Caco-2 (cell line): ENCODE data around the gene PHEX. TPM values are rescaled to one million over a fixed set of nuclear protein-coding genes. Genes with fewer than 3 reads are reported as not detected.
"Not testable (repeated sequence)": the region's sequence is repeated elsewhere in the genome, so short reads cannot be mapped to it uniquely, and the experiment has no call there.

Experiments used
- BruUV-seq: library from RNA; stranded (reverse); fragments of 400-500 nt; replicated peaks from 2 replicates; lab custom pipeline; 2021; lab: Mats Ljungman, UMichigan
- CTCF ChIA-PET: fragments of 300-600 bp; sonication (Branson Sonifier 250); formaldehyde crosslinking; loops from one replicate; lab custom pipeline; 2022; ENCODE audit warnings: antibody characterized with exemption; lab: Charles Lee
- POLR2A ChIA-PET: fragments of 300-600 bp; sonication (Branson Sonifier 250); formaldehyde crosslinking; loops from one replicate; lab custom pipeline; 2022; ENCODE audit warnings: antibody characterized with exemption; lab: Charles Lee
- DNase-seq, 2 experiments: peaks; one replicate each; pipeline versions ENCODE4 v3.0.0 to v3.0.0-alpha.2; 2020 to 2022
- H3K27me3 ChIP-seq: replicated peaks from 2 replicates; pipeline ENCODE4 v1.6.0; 2011; ENCODE audit warnings: low read length; ENCODE audit not compliant: control insufficient read depth, insufficient read depth
- H3K36me3 ChIP-seq: 2 replicates; pipeline ENCODE4 v1.5.1; 2011; ENCODE audit warnings: low read length; ENCODE audit not compliant: control insufficient read depth, insufficient read depth
- H3K4me1 ChIP-seq: fragments of 250-450 bp; sonication (Bioruptor Pico); 2 replicates; pipeline ENCODE4 v1.5.1; 2020; ENCODE audit warnings: mild to moderate bottlenecking
- H3K4me3 ChIP-seq: 2 replicates; pipeline ENCODE4 v1.5.1; 2011; ENCODE audit warnings: low read depth, mild to moderate bottlenecking, control low read depth, low read length
- H3K9me3 ChIP-seq: fragments of 250-450 bp; sonication (Bioruptor Pico); 2 replicates; pipeline ENCODE4 v1.5.1; 2020; ENCODE audit warnings: mild to moderate bottlenecking, moderate library complexity
- H3K27ac Mint-ChIP-seq: one replicate; pipeline ENCODE4 v1.8.0; 2022; ENCODE audit warnings: mixed read lengths; ENCODE audit not compliant: unreplicated experiment
- H3K27me3 Mint-ChIP-seq: one replicate; pipeline ENCODE4 v1.8.0; 2022; ENCODE audit warnings: mixed read lengths; ENCODE audit not compliant: insufficient read depth, unreplicated experiment
- H3K36me3 Mint-ChIP-seq: one replicate; pipeline ENCODE4 v1.8.0; 2022; ENCODE audit warnings: mild to moderate bottlenecking, mixed read lengths; ENCODE audit not compliant: insufficient read depth, unreplicated experiment
- H3K4me1 Mint-ChIP-seq: one replicate; pipeline ENCODE4 v1.8.0; 2022; ENCODE audit warnings: low read depth, mixed read lengths; ENCODE audit not compliant: unreplicated experiment
- H3K4me3 Mint-ChIP-seq: one replicate; pipeline ENCODE4 v1.8.0; 2022; ENCODE audit warnings: mild to moderate bottlenecking, moderate library complexity, mixed read lengths; ENCODE audit not compliant: unreplicated experiment
- H3K9me3 Mint-ChIP-seq: one replicate; pipeline ENCODE4 v1.8.0; 2022; ENCODE audit warnings: mixed read lengths; ENCODE audit not compliant: unreplicated experiment
- CTCF ChIP-seq, 2 experiments: fragments of 200-600 bp in 1 of 2; IDR thresholded peaks; 1 replicate in 1 of 2; 2 replicates in 1 of 2; pipeline versions ENCODE4 v1.5.1 to v1.8.0; 2011 to 2022; ENCODE audit warnings: antibody characterized with exemption in 1 of 2, control low read depth in 1 of 2, inconsistent platforms in 1 of 2, low read depth in 1 of 2, low read length in 1 of 2, mild to moderate bottlenecking in 1 of 2, moderate library complexity in 1 of 2; ENCODE audit not compliant: insufficient read depth in 1 of 2, severe bottlenecking in 1 of 2, unreplicated experiment in 1 of 2
- intact Hi-C: fragments of 100-400 bp; cut with micrococcal nuclease; formaldehyde crosslinking; loops from one replicate; pipeline ENCODE4 v1.10.0; 2022; ENCODE audit not compliant: unreplicated experiment
- total RNA-seq: library from RNA; stranded (reverse); gene quantifications from 2 replicates; pipeline ENCODE4 v1.2.3, GENCODE V29; 2022

The PHEX gene
- total RNA-seq, 1 experiment from 2014 or later, result 0.75 TPM

DNA sequence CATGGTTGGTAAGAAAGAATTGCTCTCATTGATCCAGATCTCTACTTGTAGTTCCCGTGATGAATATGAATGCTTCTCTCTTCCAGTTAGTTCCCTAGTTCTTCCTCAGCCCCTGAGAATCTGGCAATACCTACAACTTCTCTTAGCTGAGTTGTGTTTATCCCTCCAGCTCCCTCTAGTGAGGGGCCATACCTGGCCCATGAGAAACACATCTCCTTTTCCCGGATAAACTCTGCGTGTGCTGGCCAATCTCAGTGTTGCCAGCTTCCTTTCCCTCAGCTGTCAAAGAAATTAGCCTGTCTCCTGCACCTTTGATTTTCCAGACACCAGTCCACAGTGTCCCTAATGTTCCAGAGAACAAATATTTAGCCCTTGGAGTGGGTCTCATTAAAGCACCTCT is 246.2 kb downstream of the PHEX start:
- intact Hi-C loops, result loop anchor here (1.0 to 5.0 kb wide), 3 partner anchors 142 to 293 kb away; no protein-coding TSS in a partner anchor
- no peak overlapping the region for H3K4me3 Mint-ChIP-seq
- no peaks in the 10 kb centered on the region for H3K27me3 ChIP-seq
- peaks cover 9% of the 10 kb centered on the region for H3K27me3 Mint-ChIP-seq
- POLR2A ChIA-PET, result no interaction called here
- CTCF ChIA-PET, result interaction anchor here (1.0 kb wide), 2 partner anchors 142 to 293 kb away, joined by 4 to 6 read pairs; no protein-coding TSS in a partner anchor
- H3K36me3 ChIP-seq, result no peaks in the 10 kb centered on the region
- H3K4me1 ChIP-seq, result no peaks in the 10 kb centered on the region
- no TSS peak for BruUV-seq
- no peaks in the 10 kb centered on the region for H3K36me3 Mint-ChIP-seq
- no peak overlapping the region for H3K4me3 ChIP-seq
- no peaks in the 10 kb centered on the region for H3K9me3 ChIP-seq
- H3K9me3 Mint-ChIP-seq, result no peaks in the 10 kb centered on the region
- peak in 1 of 2 experiments; percentile 5 for DNase-seq
- peak; percentile 10 to 54 for TF ChIP-seq CTCF (IDR thresholded peaks at IDR 0.05; ENCODE audit: insufficient read depth in 1 of 2, low read depth in 1 of 2, low read length in 1 of 2, severe bottlenecking in 1 of 2, unreplicated experiment in 1 of 2)
- H3K4me1 Mint-ChIP-seq, result no peaks in the 10 kb centered on the region
- H3K27ac Mint-ChIP-seq, result no peak overlapping the region

- BruUV-seq, H3K36me3 Mint-ChIP-seq, POLR2A ChIA-PET, H3K4me3 Mint-ChIP-seq, H3K27me3 Mint-ChIP-seq, H3K27ac Mint-ChIP-seq, H3K36me3 ChIP-seq, CTCF ChIA-PET, H3K4me1 ChIP-seq, H3K4me3 ChIP-seq, H3K27me3 ChIP-seq, H3K9me3 ChIP-seq, intact Hi-C loops, DNase-seq, H3K4me1 Mint-ChIP-seq, H3K9me3 Mint-ChIP-seq: not testable (repeated sequence)
Observed at GRCh38 chrX:22289209-22289608, 257.1 kb downstream of the PHEX start.

DNA sequence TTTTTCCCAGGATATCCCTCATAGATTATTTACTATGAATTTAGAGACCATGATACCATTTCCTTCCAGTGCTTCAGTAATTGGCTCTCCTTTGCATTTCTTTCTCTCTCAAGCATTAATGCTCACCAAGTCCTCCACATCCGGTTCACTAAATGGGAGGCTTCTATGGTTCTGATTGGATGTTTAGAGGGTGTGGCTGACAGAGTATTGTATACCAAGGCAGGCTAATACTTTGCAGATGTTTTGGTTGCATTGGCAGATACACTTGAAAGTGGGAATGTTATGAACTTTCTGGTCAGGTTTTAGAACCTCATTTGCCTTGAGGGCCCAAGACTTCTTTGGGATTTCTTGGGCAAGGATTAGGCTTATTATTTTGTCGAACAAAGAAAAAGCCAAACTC is 264.7 kb downstream of the PHEX start:
- no peak for TF ChIP-seq CTCF (IDR thresholded peaks at IDR 0.05; ENCODE audit: insufficient read depth in 1 of 2, low read depth in 1 of 2, low read length in 1 of 2, severe bottlenecking in 1 of 2, unreplicated experiment in 1 of 2)
- Histone ChIP-seq H3K36me3 (no peaks in the 10 kb centered on the region), H3K27me3 (no peaks in the 10 kb centered on the region), H3K4me1 (no peaks in the 10 kb centered on the region), H3K9me3 (no peaks in the 10 kb centered on the region), H3K4me3 (no peak overlapping the region)
- Mint-ChIP-seq H3K27ac (no peak overlapping the region), H3K36me3 (peaks cover 4% of the 10 kb centered on the region), H3K9me3 (no peaks in the 10 kb centered on the region), H3K4me3 (no peak overlapping the region), H3K4me1 (no peaks in the 10 kb centered on the region), H3K27me3 (peaks cover 3% of the 10 kb centered on the region)
- ChIA-PET POLR2A (no interaction called here), CTCF (no interaction called here)
- no TSS peak for BruUV-seq
- DNase-seq, result no peak
- intact Hi-C loops, result no loop called here

DNA sequence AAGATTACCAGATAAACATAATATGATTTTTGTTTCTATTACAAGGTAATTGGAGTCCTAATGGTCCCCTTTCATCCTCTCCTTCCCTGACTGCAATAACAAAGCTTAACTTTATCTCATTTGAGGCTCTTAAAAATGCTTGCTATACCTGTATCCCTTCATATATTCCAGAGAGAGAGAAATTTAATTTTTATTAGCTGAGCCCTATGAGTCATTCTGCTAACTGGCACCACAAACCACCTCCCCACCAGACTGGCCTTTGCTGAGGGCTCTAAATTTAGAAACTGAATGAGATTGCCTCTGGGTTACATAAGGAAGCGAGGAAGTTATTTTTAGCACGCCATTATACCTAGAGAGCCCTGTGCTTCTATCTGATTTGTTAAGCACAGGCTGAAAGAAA is 268.0 kb downstream of the PHEX start:
- POLR2A ChIA-PET, result no interaction called here
- intact Hi-C loops, result no loop called here
- no peak for DNase-seq
- Mint-ChIP-seq H3K9me3 (no peaks in the 10 kb centered on the region), H3K27me3 (peaks cover 3% of the 10 kb centered on the region), H3K36me3 (no peaks in the 10 kb centered on the region), H3K27ac (no peak overlapping the region), H3K4me3 (no peak overlapping the region), H3K4me1 (no peaks in the 10 kb centered on the region)
- no peak for TF ChIP-seq CTCF (IDR thresholded peaks at IDR 0.05; ENCODE audit: insufficient read depth in 1 of 2, low read depth in 1 of 2, low read length in 1 of 2, severe bottlenecking in 1 of 2, unreplicated experiment in 1 of 2)
- CTCF ChIA-PET, result no interaction called here
- Histone ChIP-seq H3K27me3 (no peaks in the 10 kb centered on the region), H3K9me3 (no peaks in the 10 kb centered on the region), H3K36me3 (no peaks in the 10 kb centered on the region), H3K4me3 (no peak overlapping the region), H3K4me1 (no peaks in the 10 kb centered on the region)
- BruUV-seq, result no TSS peak
